Activated CD8-positive, alpha-beta memory T cell treated with anti-CD3 and anti-CD28 coated beads for 1 hour (primary cell): ENCODE measurements around the gene NUMBL.

Source experiments
- DNase-seq, 2 donors: peaks; one replicate each; pipeline ENCODE4 v3.0.0-alpha.2; 2020; ENCODE audit warnings: low read depth in 1 of 2; ENCODE audit errors: extremely low read depth in 1 of 2

Gene NUMBL

GRCh38 chr19:40691421-40692211 is 1.2 kb upstream of the NUMBL start:
- no peak for DNase-seq

GRCh38 chr19:40690693-40691420 is 406 bp upstream of the NUMBL start:
- peak; percentile 59 to 81 for DNase-seq

- DNase-seq, result no peak
These were observed 957 bp downstream of the NUMBL start for GRCh38 chr19:40689339-40690049.

- DNase-seq, result no peak
These were observed 1.5 kb downstream of the NUMBL start for GRCh38 chr19:40688987-40689338.

- no peak for DNase-seq
These were observed 2.1 kb downstream of the NUMBL start for GRCh38 chr19:40688309-40688708.

GRCh38 chr19:40687525-40688016 is 2.9 kb downstream of the NUMBL start:
- no peak for DNase-seq

- no peak for DNase-seq
These were observed 3.4 kb downstream of the NUMBL start for GRCh38 chr19:40686882-40687524.

GRCh38 chr19:40685563-40685962 is 4.9 kb downstream of the NUMBL start:
- no peak for DNase-seq

GRCh38 chr19:40685016-40685526 is 5.4 kb downstream of the NUMBL start:
- no peak for DNase-seq

- DNase-seq, result no peak
These were observed 6.2 kb downstream of the NUMBL start for GRCh38 chr19:40684280-40684679.

GRCh38 chr19:40683437-40683836 is 7.0 kb downstream of the NUMBL start:
- no peak for DNase-seq

GRCh38 chr19:40682431-40682964 is 8.0 kb downstream of the NUMBL start:
- no peak for DNase-seq

GRCh38 chr19:40681039-40681438 is 9.4 kb downstream of the NUMBL start:
- no peak for DNase-seq

GRCh38 chr19:40677156-40677555 is 13.3 kb downstream of the NUMBL start:
- no peak for DNase-seq

- DNase-seq, result no peak
These were observed 16.2 kb downstream of the NUMBL start for GRCh38 chr19:40674291-40674690.

- no peak for DNase-seq
These were observed 17.1 kb downstream of the NUMBL start for GRCh38 chr19:40673397-40673796.

GRCh38 chr19:40672573-40673299 is 17.7 kb downstream of the NUMBL start:
- DNase-seq, result no peak

GRCh38 chr19:40672038-40672437 is 18.4 kb downstream of the NUMBL start:
- DNase-seq, result no peak

- no peak for DNase-seq
These were observed 19.0 kb downstream of the NUMBL start for GRCh38 chr19:40671404-40671803.
